Measurements from ENCODE around the gene LIFR. TPM values are rescaled to one million over a fixed set of nuclear protein-coding genes. Genes with fewer than 3 reads are reported as not detected.

The LIFR gene
- total RNA-seq, 1 experiment from 2014 or later: 10.6 TPM

DNA sequence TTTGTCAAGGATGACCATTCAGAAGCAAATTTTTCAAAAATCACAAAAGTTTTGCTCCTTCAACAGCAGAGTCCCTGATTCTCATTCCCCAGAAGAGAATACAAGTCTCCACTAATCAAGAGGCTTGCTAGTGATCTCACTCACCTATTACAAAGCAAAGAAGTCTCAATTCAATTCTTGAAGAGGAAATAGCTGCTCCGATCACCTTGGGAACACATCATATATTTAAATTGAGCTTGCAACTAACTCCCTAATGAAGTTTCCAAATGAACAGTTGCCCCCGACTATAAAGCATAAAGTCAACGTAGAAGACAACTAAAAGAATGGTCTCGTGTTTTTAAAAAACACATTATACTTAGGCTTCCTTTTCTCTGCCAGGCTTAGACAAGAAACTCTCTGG, 1.6 kb downstream of the LIFR start:
- Histone ChIP-seq H3K27ac (ENCODE audit: low read depth, low read length) (no peak overlapping the region), H3K9ac (ENCODE audit: low read length) (no peak overlapping the region), H2AFZ (ENCODE audit: low read depth, low read length, poor library complexity, severe bottlenecking) (no peak overlapping the region), H3K4me1 (ENCODE audit: control insufficient read depth in 1 of 2, insufficient read depth in 2 of 2, low read length in 2 of 2) (peaks cover 3 to 21% of the 10 kb centered on the region in 2 experiments; a peak in 3 of 4 replicates), H3K9me3 (ENCODE audit: control insufficient read depth in 1 of 2, insufficient read depth in 1 of 2, low read depth in 1 of 2, low read length in 2 of 2) (no peaks in the 10 kb centered on the region), H3K4me2 (ENCODE audit: low read length) (peak overlapping the region; percentile 88; the same call in 1 of the 2 replicates), H4K20me1 (ENCODE audit: insufficient read depth) (no peaks in the 10 kb centered on the region), H3K36me3 (ENCODE audit: control insufficient read depth in 1 of 2, insufficient read depth in 2 of 2, low read length in 2 of 2) (no peaks in the 10 kb centered on the region), H3K9me2 (ENCODE audit: insufficient read depth) (no peaks in the 10 kb centered on the region), H3K79me2 (ENCODE audit: insufficient read depth, low read length) (no peaks in the 10 kb centered on the region), H3K4me3 (replicated peaks in 1 of 2; ENCODE audit: low read depth in 1 of 2, low read length in 2 of 2) (no peak overlapping the region), H3K27me3 (ENCODE audit: insufficient read depth, low read length) (no peaks in the 10 kb centered on the region)
- ATAC-seq (no peak), DNase-seq (ENCODE audit: low read depth, low spot score) (no peak)
- CTCF ChIA-PET: interaction anchor here (2.7 kb wide), 1 partner anchor 113 kb away, joined by 10 read pairs; no protein-coding TSS in a partner anchor
- POLR2A ChIA-PET: no interaction called here
- RAD21 ChIA-PET (ENCODE audit: low non-redundant PET in 1 of 2, low total read pairs in 2 of 2, uncharacterized antibody in 2 of 2, unreplicated experiment in 2 of 2): no interaction called here
- no TSS peak for BruUV-seq (replicated peaks)
- TF ChIP-seq RAD21 (IDR thresholded peaks at IDR 0.05; ENCODE audit: low read depth): no peak
- no peak for TF ChIP-seq ZNF274 (IDR thresholded peaks at IDR 0.05; ENCODE audit: low read depth, low read length)
- no peak for TF ChIP-seq FOSL1 (IDR thresholded peaks at IDR 0.05; ENCODE audit: low read depth)
- TF ChIP-seq, protein P1, sequence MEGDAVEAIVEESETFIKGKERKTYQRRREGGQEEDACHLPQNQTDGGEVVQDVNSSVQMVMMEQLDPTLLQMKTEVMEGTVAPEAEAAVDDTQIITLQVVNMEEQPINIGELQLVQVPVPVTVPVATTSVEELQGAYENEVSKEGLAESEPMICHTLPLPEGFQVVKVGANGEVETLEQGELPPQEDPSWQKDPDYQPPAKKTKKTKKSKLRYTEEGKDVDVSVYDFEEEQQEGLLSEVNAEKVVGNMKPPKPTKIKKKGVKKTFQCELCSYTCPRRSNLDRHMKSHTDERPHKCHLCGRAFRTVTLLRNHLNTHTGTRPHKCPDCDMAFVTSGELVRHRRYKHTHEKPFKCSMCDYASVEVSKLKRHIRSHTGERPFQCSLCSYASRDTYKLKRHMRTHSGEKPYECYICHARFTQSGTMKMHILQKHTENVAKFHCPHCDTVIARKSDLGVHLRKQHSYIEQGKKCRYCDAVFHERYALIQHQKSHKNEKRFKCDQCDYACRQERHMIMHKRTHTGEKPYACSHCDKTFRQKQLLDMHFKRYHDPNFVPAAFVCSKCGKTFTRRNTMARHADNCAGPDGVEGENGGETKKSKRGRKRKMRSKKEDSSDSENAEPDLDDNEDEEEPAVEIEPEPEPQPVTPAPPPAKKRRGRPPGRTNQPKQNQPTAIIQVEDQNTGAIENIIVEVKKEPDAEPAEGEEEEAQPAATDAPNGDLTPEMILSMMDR (IDR thresholded peaks at IDR 0.05 in 2 of 3, conservative IDR thresholded peaks at IDR 0.05 in 1 of 3; ENCODE audit: borderline replicate concordance in 1 of 3, insufficient read depth in 1 of 3, low read depth in 2 of 3, low read length in 2 of 3): no peak
- TF ChIP-seq, protein P2, sequence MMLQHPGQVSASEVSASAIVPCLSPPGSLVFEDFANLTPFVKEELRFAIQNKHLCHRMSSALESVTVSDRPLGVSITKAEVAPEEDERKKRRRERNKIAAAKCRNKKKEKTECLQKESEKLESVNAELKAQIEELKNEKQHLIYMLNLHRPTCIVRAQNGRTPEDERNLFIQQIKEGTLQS (IDR thresholded peaks at IDR 0.05): no peak
- TF ChIP-seq POLR2A (IDR thresholded peaks at IDR 0.05; ENCODE audit: borderline replicate concordance, extremely low read depth, insufficient read depth, insufficient read length): no peak
- TF ChIP-seq, protein P3, sequence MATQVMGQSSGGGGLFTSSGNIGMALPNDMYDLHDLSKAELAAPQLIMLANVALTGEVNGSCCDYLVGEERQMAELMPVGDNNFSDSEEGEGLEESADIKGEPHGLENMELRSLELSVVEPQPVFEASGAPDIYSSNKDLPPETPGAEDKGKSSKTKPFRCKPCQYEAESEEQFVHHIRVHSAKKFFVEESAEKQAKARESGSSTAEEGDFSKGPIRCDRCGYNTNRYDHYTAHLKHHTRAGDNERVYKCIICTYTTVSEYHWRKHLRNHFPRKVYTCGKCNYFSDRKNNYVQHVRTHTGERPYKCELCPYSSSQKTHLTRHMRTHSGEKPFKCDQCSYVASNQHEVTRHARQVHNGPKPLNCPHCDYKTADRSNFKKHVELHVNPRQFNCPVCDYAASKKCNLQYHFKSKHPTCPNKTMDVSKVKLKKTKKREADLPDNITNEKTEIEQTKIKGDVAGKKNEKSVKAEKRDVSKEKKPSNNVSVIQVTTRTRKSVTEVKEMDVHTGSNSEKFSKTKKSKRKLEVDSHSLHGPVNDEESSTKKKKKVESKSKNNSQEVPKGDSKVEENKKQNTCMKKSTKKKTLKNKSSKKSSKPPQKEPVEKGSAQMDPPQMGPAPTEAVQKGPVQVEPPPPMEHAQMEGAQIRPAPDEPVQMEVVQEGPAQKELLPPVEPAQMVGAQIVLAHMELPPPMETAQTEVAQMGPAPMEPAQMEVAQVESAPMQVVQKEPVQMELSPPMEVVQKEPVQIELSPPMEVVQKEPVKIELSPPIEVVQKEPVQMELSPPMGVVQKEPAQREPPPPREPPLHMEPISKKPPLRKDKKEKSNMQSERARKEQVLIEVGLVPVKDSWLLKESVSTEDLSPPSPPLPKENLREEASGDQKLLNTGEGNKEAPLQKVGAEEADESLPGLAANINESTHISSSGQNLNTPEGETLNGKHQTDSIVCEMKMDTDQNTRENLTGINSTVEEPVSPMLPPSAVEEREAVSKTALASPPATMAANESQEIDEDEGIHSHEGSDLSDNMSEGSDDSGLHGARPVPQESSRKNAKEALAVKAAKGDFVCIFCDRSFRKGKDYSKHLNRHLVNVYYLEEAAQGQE (IDR thresholded peaks at IDR 0.05; ENCODE audit: low read depth): no peak
- TF ChIP-seq CBX3 (IDR thresholded peaks at IDR 0.05; ENCODE audit: low read depth): no peak
- no peak for TF ChIP-seq EGR1 (IDR thresholded peaks at IDR 0.05; ENCODE audit: low read depth)
- TF ChIP-seq EZH2phosphoT487 (IDR thresholded peaks at IDR 0.05; ENCODE audit: borderline replicate concordance): no peak
- no peak for TF ChIP-seq EZH2 (IDR thresholded peaks at IDR 0.05)
- TF ChIP-seq JUND (IDR thresholded peaks at IDR 0.05): no peak
- TF ChIP-seq CEBPB (IDR thresholded peaks at IDR 0.05; ENCODE audit: low read depth): no peak
- no peak for TF ChIP-seq ELF1 (IDR thresholded peaks at IDR 0.05; ENCODE audit: borderline replicate concordance, low read depth)
- TF ChIP-seq ZFX (IDR thresholded peaks at IDR 0.05): no peak
- TF ChIP-seq, protein P4, sequence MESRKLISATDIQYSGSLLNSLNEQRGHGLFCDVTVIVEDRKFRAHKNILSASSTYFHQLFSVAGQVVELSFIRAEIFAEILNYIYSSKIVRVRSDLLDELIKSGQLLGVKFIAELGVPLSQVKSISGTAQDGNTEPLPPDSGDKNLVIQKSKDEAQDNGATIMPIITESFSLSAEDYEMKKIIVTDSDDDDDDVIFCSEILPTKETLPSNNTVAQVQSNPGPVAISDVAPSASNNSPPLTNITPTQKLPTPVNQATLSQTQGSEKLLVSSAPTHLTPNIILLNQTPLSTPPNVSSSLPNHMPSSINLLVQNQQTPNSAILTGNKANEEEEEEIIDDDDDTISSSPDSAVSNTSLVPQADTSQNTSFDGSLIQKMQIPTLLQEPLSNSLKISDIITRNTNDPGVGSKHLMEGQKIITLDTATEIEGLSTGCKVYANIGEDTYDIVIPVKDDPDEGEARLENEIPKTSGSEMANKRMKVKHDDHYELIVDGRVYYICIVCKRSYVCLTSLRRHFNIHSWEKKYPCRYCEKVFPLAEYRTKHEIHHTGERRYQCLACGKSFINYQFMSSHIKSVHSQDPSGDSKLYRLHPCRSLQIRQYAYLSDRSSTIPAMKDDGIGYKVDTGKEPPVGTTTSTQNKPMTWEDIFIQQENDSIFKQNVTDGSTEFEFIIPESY (IDR thresholded peaks at IDR 0.05; ENCODE audit: extremely low read depth, insufficient replicate concordance, low read length): no peak
- no peak for TF ChIP-seq YY1 (IDR thresholded peaks at IDR 0.05; ENCODE audit: extremely low read depth, insufficient replicate concordance, low read depth, low read length)
- no peak for TF ChIP-seq SP1 (IDR thresholded peaks at IDR 0.05; ENCODE audit: low read depth)
- TF ChIP-seq TCF7L2 (IDR thresholded peaks at IDR 0.05; ENCODE audit: borderline replicate concordance, extremely low read depth, insufficient read depth, insufficient read length): no peak
- TF ChIP-seq POLR2AphosphoS5 (IDR thresholded peaks at IDR 0.05; ENCODE audit: low read depth, low read length): no peak
- intact Hi-C loops (cut with micrococcal nuclease): loop anchor here (5.0 kb wide), 2 partner anchors 112 to 257 kb away; no protein-coding TSS in a partner anchor

All from HCT116 (cell line).